Measurements from ENCODE around the gene FAM24B.

DNA sequence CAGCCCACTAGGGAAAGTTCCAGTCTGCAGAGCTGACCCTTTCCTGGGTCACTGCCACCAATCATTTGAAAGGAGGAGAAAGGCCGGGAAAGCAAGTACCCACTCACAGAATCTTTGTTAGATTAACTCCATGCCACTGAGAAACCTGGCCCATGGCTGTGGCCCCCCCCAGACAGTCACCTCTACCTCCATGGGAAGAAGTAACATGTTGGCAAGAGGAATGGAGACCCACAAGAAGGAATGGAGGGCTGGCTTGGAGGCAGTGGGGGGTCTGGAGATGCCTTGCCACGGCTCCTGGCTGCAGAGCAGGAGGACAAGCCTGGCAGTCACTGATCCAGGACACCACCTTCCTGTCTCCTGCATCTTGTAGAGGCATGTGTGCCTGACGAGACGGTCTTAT is 66.6 kb downstream of the FAM24B start:
- TF ChIP-seq, protein P1, sequence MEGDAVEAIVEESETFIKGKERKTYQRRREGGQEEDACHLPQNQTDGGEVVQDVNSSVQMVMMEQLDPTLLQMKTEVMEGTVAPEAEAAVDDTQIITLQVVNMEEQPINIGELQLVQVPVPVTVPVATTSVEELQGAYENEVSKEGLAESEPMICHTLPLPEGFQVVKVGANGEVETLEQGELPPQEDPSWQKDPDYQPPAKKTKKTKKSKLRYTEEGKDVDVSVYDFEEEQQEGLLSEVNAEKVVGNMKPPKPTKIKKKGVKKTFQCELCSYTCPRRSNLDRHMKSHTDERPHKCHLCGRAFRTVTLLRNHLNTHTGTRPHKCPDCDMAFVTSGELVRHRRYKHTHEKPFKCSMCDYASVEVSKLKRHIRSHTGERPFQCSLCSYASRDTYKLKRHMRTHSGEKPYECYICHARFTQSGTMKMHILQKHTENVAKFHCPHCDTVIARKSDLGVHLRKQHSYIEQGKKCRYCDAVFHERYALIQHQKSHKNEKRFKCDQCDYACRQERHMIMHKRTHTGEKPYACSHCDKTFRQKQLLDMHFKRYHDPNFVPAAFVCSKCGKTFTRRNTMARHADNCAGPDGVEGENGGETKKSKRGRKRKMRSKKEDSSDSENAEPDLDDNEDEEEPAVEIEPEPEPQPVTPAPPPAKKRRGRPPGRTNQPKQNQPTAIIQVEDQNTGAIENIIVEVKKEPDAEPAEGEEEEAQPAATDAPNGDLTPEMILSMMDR (IDR thresholded peaks at IDR 0.05): no peak
- no peak for TF ChIP-seq POLR2A (IDR thresholded peaks at IDR 0.05)

Data from right lobe of liver (tissue), 4 donors.